RWPE1 (cell line): ENCODE measurements around the gene BIRC3.
A peak's percentile ranks its signal among the peaks of the same experiment; 100 is the strongest.

ENCODE experiments used
- CTCF ChIA-PET: fragments of 350-600 bp; sonication (Branson Sonifier 250); formaldehyde crosslinking; extraction: SDS; loops from one replicate; lab custom pipeline; 2021; lab: Yijun Ruan, JAX
- POLR2A ChIA-PET: fragments of 400-600 bp; formaldehyde crosslinking; extraction: SDS; loops from one replicate; lab custom pipeline; 2020; ENCODE audit warnings: antibody characterized with exemption; ENCODE audit not compliant: low non-redundant PET; lab: Yijun Ruan, JAX
- DNase-seq: peaks from one replicate; pipeline ENCODE4 v3.0.0; 2012; ENCODE audit warnings: low spot score
- H3K27ac ChIP-seq: fragments of 450-650 bp; 2 replicates; pipeline ENCODE4 v1.5.1; 2017
- CTCF ChIP-seq: fragments of 450-650 bp; conservative IDR thresholded peaks from 2 replicates; pipeline ENCODE4 v1.5.1; 2017; ENCODE audit warnings: low read depth, mild to moderate bottlenecking

The BIRC3 gene

GRCh38 chr11:102317099-102317767 lies at the start of gene BIRC3:
TSS of gene BIRC3 (plus strand) at chr11:102317484. CDS start at chr11:102324510, 7,026 bp downstream.
- peak; percentile 49 for TF ChIP-seq CTCF
- peak; percentile 90 for DNase-seq
- CTCF ChIA-PET: interaction anchor here (0.7 kb wide), 1 partner anchor 16 kb away, joined by 7 read pairs; no protein-coding TSS in a partner anchor

GRCh38 chr11:102267609-102268008 lies 49.7 kb upstream of the BIRC3 start:
- no peak for TF ChIP-seq CTCF
- ChIA-PET CTCF (no interaction called here), POLR2A (no interaction called here)
- peak; percentile 75 for DNase-seq
- peak overlapping the region; percentile 96 for H3K27ac ChIP-seq

More at GRCh38 chr11:102317099-102317767, at the start of gene BIRC3:
- H3K27ac ChIP-seq: peak within 1 kb of the TSS; percentile 78
- POLR2A ChIA-PET: no interaction called here

- peak; percentile 99 for DNase-seq
- ChIA-PET POLR2A (interaction anchor here (1.4 kb wide), 1 partner anchor 45 kb away, joined by 4 read pairs; no protein-coding TSS in a partner anchor), CTCF (interaction anchor here (0.6 to 2.0 kb wide), 11 partner anchors 8 to 673 kb away, joined by 3 to 11 read pairs (median 4); no protein-coding TSS in a partner anchor)
- TF ChIP-seq CTCF: peak; percentile 78
- H3K27ac ChIP-seq: peak overlapping the region; percentile 96
These were observed 49.0 kb upstream of the BIRC3 start for GRCh38 chr11:102268083-102268984.

- DNase-seq: no peak
- POLR2A ChIA-PET: interaction anchor here (1.4 kb wide), 1 partner anchor 45 kb away, joined by 4 read pairs; no protein-coding TSS in a partner anchor
- peak; percentile 43 for TF ChIP-seq CTCF
- H3K27ac ChIP-seq: peak overlapping the region; percentile 96
- CTCF ChIA-PET: interaction anchor here (0.6 to 2.0 kb wide), 11 partner anchors 9 to 672 kb away, joined by 3 to 11 read pairs (median 3); no protein-coding TSS in a partner anchor
These were observed 48.3 kb upstream of the BIRC3 start for GRCh38 chr11:102268985-102269470.

- ChIA-PET POLR2A (no interaction called here), CTCF (interaction anchor here (2.0 kb wide), 1 partner anchor 13 kb away, joined by 11 read pairs; no protein-coding TSS in a partner anchor)
- TF ChIP-seq CTCF: no peak
- DNase-seq: peak; percentile 74
- peak overlapping the region; percentile 96 for H3K27ac ChIP-seq
These were observed 47.4 kb upstream of the BIRC3 start for GRCh38 chr11:102269927-102270326.
